HG02610 (cell line): ENCODE measurements around the gene PTBP3.
"Not testable (repeated sequence)": the region's sequence is repeated elsewhere in the genome, so short reads cannot be mapped to it uniquely, and the experiment has no call there.

Experiments
- ATAC-seq: cut with Tn5 transposase; IDR thresholded peaks from one replicate; pipeline ENCODE4 v1.9.1; 2021; ENCODE audit warnings: mild to moderate bottlenecking, moderate library complexity; ENCODE audit not compliant: unreplicated experiment

Gene PTBP3

GRCh38 chr9:112332977-112333638 is at the start of gene PTBP3:
Gene PTBP3, minus strand, starts transcription at chr9:112333619. Its CDS starts 35,754 bp downstream, at chr9:112297865.
- ATAC-seq, result peak; percentile 60

GRCh38 chr9:112382501-112383364 is 49.3 kb upstream of the PTBP3 start:
- no peak for ATAC-seq

GRCh38 chr9:112382066-112382465 is 48.6 kb upstream of the PTBP3 start:
- no peak for ATAC-seq

- ATAC-seq, result no peak
Observed at GRCh38 chr9:112380825-112381221, 47.4 kb upstream of the PTBP3 start.

GRCh38 chr9:112380102-112380824 is 46.8 kb upstream of the PTBP3 start, which contains the start of gene HSDL2:
Gene HSDL2, plus strand, starts transcription at chr9:112380108. Its CDS starts 56 bp downstream, at chr9:112380164.
- ATAC-seq, result peak; percentile 20

- ATAC-seq, result peak; percentile 78
Observed at GRCh38 chr9:112379177-112380101, 46.0 kb upstream of the PTBP3 start.

- peak; percentile 13 for ATAC-seq
Observed at GRCh38 chr9:112378328-112379176, 45.1 kb upstream of the PTBP3 start.

GRCh38 chr9:112377684-112378327 is 44.4 kb upstream of the PTBP3 start:
- ATAC-seq, result no peak

GRCh38 chr9:112377087-112377486 is 43.7 kb upstream of the PTBP3 start:
- no peak for ATAC-seq

GRCh38 chr9:112375361-112375760 is 41.9 kb upstream of the PTBP3 start:
- no peak for ATAC-seq

- not testable (repeated sequence) for ATAC-seq
Observed at GRCh38 chr9:112374232-112374631, 40.8 kb upstream of the PTBP3 start.

GRCh38 chr9:112373666-112374065 is 40.2 kb upstream of the PTBP3 start:
- not testable (repeated sequence) for ATAC-seq

GRCh38 chr9:112371060-112371459 is 37.6 kb upstream of the PTBP3 start:
- no peak for ATAC-seq

GRCh38 chr9:112369817-112370216 is 36.4 kb upstream of the PTBP3 start:
- ATAC-seq, result no peak

- ATAC-seq, result no peak
Observed at GRCh38 chr9:112367465-112367864, 34.0 kb upstream of the PTBP3 start.

GRCh38 chr9:112366591-112366990 is 33.2 kb upstream of the PTBP3 start:
- no peak for ATAC-seq

- not testable (repeated sequence) for ATAC-seq
Observed at GRCh38 chr9:112365257-112365656, 31.8 kb upstream of the PTBP3 start.

- no peak for ATAC-seq
Observed at GRCh38 chr9:112364761-112365160, 31.3 kb upstream of the PTBP3 start.

- ATAC-seq, result no peak
Observed at GRCh38 chr9:112361601-112362000, 28.2 kb upstream of the PTBP3 start.
